Esophagus muscularis mucosa (tissue), 3 donors: ENCODE data around the gene EPHB1.

Experiments used
- POLR2A ChIP-seq: fragments of 450-650 bp; IDR thresholded peaks from one replicate; pipeline ENCODE4 v1.6.1; 2017; ENCODE audit warnings: antibody characterized with exemption, moderate library complexity, mild to moderate bottlenecking, low read depth
- POLR2AphosphoS5 ChIP-seq, 2 donors: sonication (generic); formaldehyde crosslinking; IDR thresholded peaks; one replicate each; pipeline ENCODE4 v1.6.1; 2017; ENCODE audit warnings: antibody characterized with exemption in 2 of 2
- TF ChIP-seq, protein P1 (sequence below), 3 experiments: fragments of 200-600 bp in 2 of 3; fragments of 450-650 bp in 1 of 3; sonication (generic) in 2 of 3; IDR thresholded peaks; one replicate each; pipeline ENCODE4 v1.5.1; 2017 to 2019; ENCODE audit warnings: antibody characterized with exemption in 3 of 3, mild to moderate bottlenecking in 2 of 3, moderate library complexity in 1 of 3

GRCh38 chr3:135168822-135169221 lies 373.8 kb downstream of the EPHB1 start:
- no peak for TF ChIP-seq POLR2A
- TF ChIP-seq, protein P1, sequence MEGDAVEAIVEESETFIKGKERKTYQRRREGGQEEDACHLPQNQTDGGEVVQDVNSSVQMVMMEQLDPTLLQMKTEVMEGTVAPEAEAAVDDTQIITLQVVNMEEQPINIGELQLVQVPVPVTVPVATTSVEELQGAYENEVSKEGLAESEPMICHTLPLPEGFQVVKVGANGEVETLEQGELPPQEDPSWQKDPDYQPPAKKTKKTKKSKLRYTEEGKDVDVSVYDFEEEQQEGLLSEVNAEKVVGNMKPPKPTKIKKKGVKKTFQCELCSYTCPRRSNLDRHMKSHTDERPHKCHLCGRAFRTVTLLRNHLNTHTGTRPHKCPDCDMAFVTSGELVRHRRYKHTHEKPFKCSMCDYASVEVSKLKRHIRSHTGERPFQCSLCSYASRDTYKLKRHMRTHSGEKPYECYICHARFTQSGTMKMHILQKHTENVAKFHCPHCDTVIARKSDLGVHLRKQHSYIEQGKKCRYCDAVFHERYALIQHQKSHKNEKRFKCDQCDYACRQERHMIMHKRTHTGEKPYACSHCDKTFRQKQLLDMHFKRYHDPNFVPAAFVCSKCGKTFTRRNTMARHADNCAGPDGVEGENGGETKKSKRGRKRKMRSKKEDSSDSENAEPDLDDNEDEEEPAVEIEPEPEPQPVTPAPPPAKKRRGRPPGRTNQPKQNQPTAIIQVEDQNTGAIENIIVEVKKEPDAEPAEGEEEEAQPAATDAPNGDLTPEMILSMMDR (IDR thresholded peaks at IDR 0.05): no peak
- no peak for TF ChIP-seq POLR2AphosphoS5 (IDR thresholded peaks at IDR 0.05)
